Ovary (tissue), 9 donors: Measurements from ENCODE around the gene FCGR2B. TPM values are rescaled to one million over a fixed set of nuclear protein-coding genes. Genes with fewer than 3 reads are reported as not detected.
"Not testable (repeated sequence)": the region's sequence is repeated elsewhere in the genome, so short reads cannot be mapped to it uniquely, and the experiment has no call there.

Experiments
- DNase-seq, 5 donors: peaks; one replicate each; pipeline ENCODE4 v3.0.0-alpha.2; 2019 to 2020
- H3K27ac ChIP-seq, 2 donors: fragments of 200-600 bp; one replicate each; pipeline versions ENCODE4 v1.5.1 to v1.8.0; 2019 to 2022
- H3K27me3 ChIP-seq: fragments of 200-600 bp; one replicate; pipeline ENCODE4 v1.8.0; 2022
- H3K36me3 ChIP-seq: fragments of 200-600 bp; sonication (generic); one replicate; pipeline ENCODE4 v1.5.1; 2019
- H3K4me1 ChIP-seq: one replicate; pipeline ENCODE4 v1.8.1; 2013; ENCODE audit warnings: mild to moderate bottlenecking, moderate library complexity; ENCODE audit not compliant: insufficient read depth
- H3K4me3 ChIP-seq: fragments of 200-600 bp; sonication (generic); one replicate; pipeline ENCODE4 v1.5.1; 2017
- H3K9me3 ChIP-seq, 2 donors: fragments of 200-600 bp in 1 of 2; sonication (generic) in 1 of 2; one replicate each; pipeline versions ENCODE4 v1.5.1 to v1.8.1; 2013 to 2019; ENCODE audit warnings: mild to moderate bottlenecking in 1 of 2, moderate library complexity in 1 of 2
- CTCF ChIP-seq, 3 donors: fragments of 450-650 bp in 2 of 3; fragments of 200-600 bp in 1 of 3; IDR thresholded peaks; one replicate each; pipeline versions ENCODE4 v1.5.1 to v1.8.0; 2016 to 2022; ENCODE audit warnings: antibody characterized with exemption in 3 of 3, mild to moderate bottlenecking in 1 of 3
- EP300 ChIP-seq: sonication (generic); formaldehyde crosslinking; IDR thresholded peaks from one replicate; pipeline ENCODE4 v1.6.1; 2017; ENCODE audit warnings: antibody characterized with exemption
- POLR2A ChIP-seq: fragments of 450-650 bp; IDR thresholded peaks from one replicate; pipeline ENCODE4 v1.6.1; 2017; ENCODE audit warnings: antibody characterized with exemption, mild to moderate bottlenecking, moderate library complexity
- WGBS, 3 donors: extraction: QIAGEN DNeasy Blood & Tissue Kit in 1 of 3; methylation state at CpG; one replicate each; pipeline versions ENCODE4 v1.1.5 to v1.1.7; 2013 to 2017; 5-methylcytosine and 5-hydroxymethylcytosine counted together
- intact Hi-C, 4 donors: fragments of 100-400 bp; cut with DNase I; formaldehyde crosslinking; loops; one replicate each; pipeline versions ENCODE4 v1.11.0 to v1.15.1; 2022 to 2023
- polyA plus RNA-seq, 2 donors: library from polyadenylated mRNA; stranded (reverse); fragments of 200-250 nt in 1 of 2; fragments of 350-450 nt in 1 of 2; fragmentation: Illumina TruSeq in 1 of 2; extraction: RNeasy Lipid Tissue Mini Kit (QIAGEN cat#74804) in 1 of 2; gene quantifications; one replicate each; pipeline ENCODE4 v1.2.3, GENCODE V29; 2013 to 2014
- total RNA-seq, 7 donors: library from RNA; depleted of rRNA in 2 of 7; stranded (reverse); fragments of >200 nt in 2 of 7; fragmentation: NEBNext Ultra II Directional in 3 of 7; extraction: Animal tissue kit (Norgen Biotek cat#: 25700) in 3 of 7; gene quantifications; one replicate each; pipeline versions ENCODE4 v1.1.0 to v1.2.4, GENCODE V29; 2016 to 2023
- donor health status: DM: no; HTN: no; CAD: no; lungs with moderate emphysema.
- donor health status: DM: no; HTN: no; CAD: no.
- donor health status: Bipolar disorder and iron deficiency.
- donor health status: DM: yes; HTN: yes; CAD: no.
- donor health status: DM: no; HTN: no; CAD: no.
- donor health status: DM: yes; HTN: yes; CAD: no.

The FCGR2B gene
- total and polyA plus RNA-seq, 9 donors = 0.89 to 31.7 (median 4.2) TPM

GRCh38 chr1:161631076-161631475 lies 31.9 kb upstream of the FCGR2B start, which contains the start of gene FCGR3B:
Gene FCGR3B, minus strand, starts transcription at chr1:161631176. Its CDS starts 82 bp downstream, at chr1:161631094.
- DNase-seq = no peak
- intact Hi-C loops = no loop called here
- 85 to 94% (median 89%) methylated on average over 4 of the region's 4 CpGs for WGBS, 3 donors
- TF ChIP-seq POLR2A = no peak
- TF ChIP-seq EP300 = no peak
- no peak for TF ChIP-seq CTCF (IDR thresholded peaks at IDR 0.05)
- no peaks in the 10 kb centered on the region for H3K4me1 ChIP-seq
- no peaks in the 10 kb centered on the region for H3K27me3 ChIP-seq
- no peak within 1 kb of the TSS for H3K4me3 ChIP-seq
- no peaks in the 10 kb centered on the region for H3K36me3 ChIP-seq
- no peak within 1 kb of the TSS for H3K27ac ChIP-seq
- H3K9me3 ChIP-seq = no peaks in the 10 kb centered on the region

- WGBS, 3 donors = 79 to 82% (median 80%) methylated on average over 1 to 2 of the region's 2 CpGs
- H3K27me3 ChIP-seq, H3K4me1 ChIP-seq, intact Hi-C loops, DNase-seq, H3K4me3 ChIP-seq, H3K27ac ChIP-seq, H3K36me3 ChIP-seq, H3K9me3 ChIP-seq: not testable (repeated sequence)
Measured at GRCh38 chr1:161634993-161635392, 27.9 kb upstream of the FCGR2B start.

GRCh38 chr1:161636189-161636782 lies 26.7 kb upstream of the FCGR2B start:
- intact Hi-C loops, DNase-seq, H3K36me3 ChIP-seq, H3K4me3 ChIP-seq, H3K27me3 ChIP-seq, H3K9me3 ChIP-seq, H3K27ac ChIP-seq, H3K4me1 ChIP-seq: not testable (repeated sequence)
- 0 to 25% methylated on average over 1 of the region's 1 CpG; no CpG with 5 or more reads in 1 of the 3 donors for WGBS, 3 donors

GRCh38 chr1:161636976-161637375 lies 26.0 kb upstream of the FCGR2B start:
- DNase-seq, H3K4me1 ChIP-seq, H3K4me3 ChIP-seq, H3K36me3 ChIP-seq, H3K27me3 ChIP-seq, H3K27ac ChIP-seq, intact Hi-C loops, H3K9me3 ChIP-seq: not testable (repeated sequence)
- WGBS, 3 donors = 77 to 95% (median 78%) methylated on average over 3 of the region's 3 CpGs

- H3K36me3 ChIP-seq, intact Hi-C loops, H3K9me3 ChIP-seq, H3K4me1 ChIP-seq, H3K27me3 ChIP-seq, H3K27ac ChIP-seq, DNase-seq, H3K4me3 ChIP-seq: not testable (repeated sequence)
- 72 to 86% (median 75%) methylated on average over 2 to 4 of the region's 6 CpGs for WGBS, 3 donors
Measured at GRCh38 chr1:161638251-161638993, 24.5 kb upstream of the FCGR2B start.

- H3K36me3 ChIP-seq, H3K27ac ChIP-seq, H3K27me3 ChIP-seq, H3K4me1 ChIP-seq, DNase-seq, H3K9me3 ChIP-seq, H3K4me3 ChIP-seq, intact Hi-C loops: not testable (repeated sequence)
- 46 to 63% (median 50%) methylated on average over 1 to 2 of the region's 2 CpGs for whole genome bisulfite sequencing, 3 donors
Measured at GRCh38 chr1:161639203-161639602, 23.7 kb upstream of the FCGR2B start.

GRCh38 chr1:161642697-161643096 lies 20.2 kb upstream of the FCGR2B start:
- 88 to 100% (median 92%) methylated on average over 1 of the region's 1 CpG for WGBS, 3 donors
- H3K27ac ChIP-seq, H3K4me1 ChIP-seq, H3K4me3 ChIP-seq, H3K36me3 ChIP-seq, H3K27me3 ChIP-seq, intact Hi-C loops, DNase-seq, H3K9me3 ChIP-seq: not testable (repeated sequence)

GRCh38 chr1:161643481-161644208 lies 19.3 kb upstream of the FCGR2B start:
- H3K27ac ChIP-seq, H3K4me3 ChIP-seq, H3K36me3 ChIP-seq, DNase-seq, H3K9me3 ChIP-seq, H3K27me3 ChIP-seq, intact Hi-C loops, H3K4me1 ChIP-seq: not testable (repeated sequence)
- 83 to 94% (median 92%) methylated on average over 5 of the region's 5 CpGs for WGBS, 3 donors

- 6 to 19% (median 6%) methylated on average over 1 of the region's 1 CpG for WGBS, 3 donors
- H3K27me3 ChIP-seq, H3K4me3 ChIP-seq: not testable (repeated sequence)
Measured at GRCh38 chr1:161644855-161645254, 18.1 kb upstream of the FCGR2B start.

More at GRCh38 chr1:161644855-161645254, 18.1 kb upstream of the FCGR2B start:
- H3K9me3 ChIP-seq, intact Hi-C loops, H3K27ac ChIP-seq, DNase-seq, H3K36me3 ChIP-seq, H3K4me1 ChIP-seq: not testable (repeated sequence)
